GM12872 (cell line): ENCODE results near the gene GLT8D2.

Experiments used
- TF ChIP-seq, protein P1 (sequence below): IDR thresholded peaks from 3 replicates; pipeline ENCODE4 v1.5.1; 2011; ENCODE audit warnings: low read depth, mild to moderate bottlenecking, low read length, moderate library complexity; ENCODE audit not compliant: insufficient read depth

Gene GLT8D2

DNA sequence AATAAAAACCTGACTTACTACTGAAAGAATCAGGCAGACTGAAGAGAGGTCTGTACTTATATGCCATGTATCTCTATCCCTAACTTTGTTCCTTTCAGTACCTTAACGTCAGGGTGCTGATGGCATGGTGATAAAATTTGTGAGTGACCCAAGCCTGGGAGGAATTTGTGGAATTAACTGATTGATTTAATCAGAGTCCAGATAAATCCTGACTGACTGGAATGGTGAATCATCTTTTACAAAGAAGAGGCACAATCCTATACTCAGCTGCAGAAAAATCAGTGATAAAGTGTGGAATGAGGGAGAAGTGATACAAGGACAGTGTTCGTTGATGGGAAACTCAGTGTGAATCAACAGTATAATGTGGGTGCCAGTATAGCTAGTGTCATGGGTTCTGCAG lies 80.6 kb downstream of the GLT8D2 start:
- TF ChIP-seq, protein P1, sequence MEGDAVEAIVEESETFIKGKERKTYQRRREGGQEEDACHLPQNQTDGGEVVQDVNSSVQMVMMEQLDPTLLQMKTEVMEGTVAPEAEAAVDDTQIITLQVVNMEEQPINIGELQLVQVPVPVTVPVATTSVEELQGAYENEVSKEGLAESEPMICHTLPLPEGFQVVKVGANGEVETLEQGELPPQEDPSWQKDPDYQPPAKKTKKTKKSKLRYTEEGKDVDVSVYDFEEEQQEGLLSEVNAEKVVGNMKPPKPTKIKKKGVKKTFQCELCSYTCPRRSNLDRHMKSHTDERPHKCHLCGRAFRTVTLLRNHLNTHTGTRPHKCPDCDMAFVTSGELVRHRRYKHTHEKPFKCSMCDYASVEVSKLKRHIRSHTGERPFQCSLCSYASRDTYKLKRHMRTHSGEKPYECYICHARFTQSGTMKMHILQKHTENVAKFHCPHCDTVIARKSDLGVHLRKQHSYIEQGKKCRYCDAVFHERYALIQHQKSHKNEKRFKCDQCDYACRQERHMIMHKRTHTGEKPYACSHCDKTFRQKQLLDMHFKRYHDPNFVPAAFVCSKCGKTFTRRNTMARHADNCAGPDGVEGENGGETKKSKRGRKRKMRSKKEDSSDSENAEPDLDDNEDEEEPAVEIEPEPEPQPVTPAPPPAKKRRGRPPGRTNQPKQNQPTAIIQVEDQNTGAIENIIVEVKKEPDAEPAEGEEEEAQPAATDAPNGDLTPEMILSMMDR, result no peak

DNA sequence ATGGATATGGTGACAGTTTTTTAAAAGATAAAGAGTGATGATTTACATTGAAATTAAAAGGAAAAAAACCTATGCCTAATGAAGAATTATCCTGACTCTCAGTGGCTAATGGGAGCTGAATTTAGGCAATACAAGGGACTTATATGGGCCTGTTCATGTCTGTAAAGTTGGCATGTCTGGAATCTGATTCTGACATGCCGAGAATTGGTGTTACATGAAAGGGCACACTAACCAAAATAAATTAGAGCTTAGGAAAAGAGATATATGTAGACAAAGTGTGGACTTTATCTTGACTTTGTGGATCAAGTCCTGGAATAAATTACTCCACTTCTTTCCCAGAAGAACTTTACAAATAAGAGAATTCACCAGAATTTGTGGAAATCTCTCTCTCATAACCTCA lies 83.3 kb downstream of the GLT8D2 start:
- TF ChIP-seq, protein P1, result no peak

DNA sequence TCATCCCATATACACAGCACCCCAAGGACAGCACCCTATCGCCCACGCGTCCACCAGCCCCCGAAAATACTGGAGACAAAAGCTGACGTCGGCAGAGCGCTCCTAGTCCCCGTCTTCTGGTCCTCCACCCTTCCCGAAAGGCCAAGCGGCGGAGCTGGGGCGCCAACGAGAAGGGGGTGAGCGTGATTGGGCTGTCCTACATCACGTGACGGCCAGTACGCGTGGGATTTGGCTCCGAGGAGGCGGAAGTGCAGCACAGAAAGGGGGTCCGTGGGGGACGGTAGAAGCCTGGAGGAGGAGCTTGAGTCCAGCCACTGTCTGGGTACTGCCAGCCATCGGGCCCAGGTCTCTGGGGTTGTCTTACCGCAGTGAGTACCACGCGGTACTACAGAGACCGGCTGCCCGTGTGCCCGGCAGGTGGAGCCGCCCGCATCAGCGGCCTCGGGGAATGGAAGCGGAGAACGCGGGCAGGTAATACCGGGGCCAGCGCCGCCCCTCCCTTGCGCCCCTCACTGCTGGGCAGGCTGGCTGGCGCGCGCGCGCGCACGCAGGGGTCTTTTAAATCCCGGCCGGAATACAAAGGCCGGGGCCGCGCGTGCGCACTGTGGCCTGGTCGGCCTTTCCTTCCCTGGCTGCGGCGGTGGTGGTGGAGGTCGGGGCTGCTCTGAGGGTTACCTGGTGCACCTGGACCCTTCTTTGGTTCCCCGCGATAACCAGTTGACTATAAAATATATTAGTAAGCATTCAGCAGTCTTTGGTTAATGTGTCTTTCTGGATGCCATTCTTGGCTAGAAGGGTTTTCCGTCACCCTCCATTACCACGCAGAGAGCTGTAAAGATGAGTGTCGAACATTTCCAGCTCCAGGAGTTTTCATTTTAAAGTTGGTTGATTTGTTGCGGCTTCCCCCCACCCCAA lies 84.1 kb downstream of the GLT8D2 start, which contains the start of gene TDG:
TSS of gene TDG (plus strand) at position 283 of the 915 bp plus-strand sequence. CDS start at position 449, 166 bp downstream.
- TF ChIP-seq, protein P1, result no peak

DNA sequence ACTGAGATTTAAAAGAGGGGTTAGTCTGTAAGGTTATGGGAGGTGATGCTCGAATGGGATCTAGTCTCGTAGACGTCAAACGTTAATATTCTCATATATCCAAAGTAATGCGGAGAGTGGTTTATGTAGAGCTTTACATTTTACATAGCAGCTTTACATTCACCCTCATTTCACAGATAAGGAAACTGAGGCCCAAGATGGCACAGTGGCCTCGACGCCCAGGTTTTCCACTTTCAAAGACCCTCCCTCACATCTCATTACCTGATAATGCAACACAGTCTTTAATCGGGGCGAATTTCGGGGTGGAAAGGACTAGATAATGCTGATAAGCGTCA lies 84.8 kb downstream of the GLT8D2 start:
- TF ChIP-seq, protein P1, result no peak

DNA sequence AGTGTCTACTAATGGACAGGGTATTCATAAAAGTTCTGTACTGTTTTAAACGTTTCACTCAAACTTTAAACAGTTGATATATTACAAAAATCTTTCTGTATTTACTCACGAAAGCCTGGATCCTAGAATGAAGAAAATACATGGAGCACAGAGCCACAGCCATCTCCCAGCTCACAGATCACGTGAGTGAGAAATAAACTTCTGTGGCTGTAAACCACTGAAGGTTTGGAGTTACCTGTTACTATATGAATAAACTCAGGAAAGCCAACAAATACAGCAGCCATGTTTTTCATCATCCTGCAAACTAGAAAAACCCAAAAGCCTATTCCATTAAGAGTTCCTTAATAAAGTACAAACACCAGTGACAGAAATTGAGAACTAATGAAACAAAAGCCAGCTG lies 85.2 kb downstream of the GLT8D2 start:
- TF ChIP-seq, protein P1, result no peak

DNA sequence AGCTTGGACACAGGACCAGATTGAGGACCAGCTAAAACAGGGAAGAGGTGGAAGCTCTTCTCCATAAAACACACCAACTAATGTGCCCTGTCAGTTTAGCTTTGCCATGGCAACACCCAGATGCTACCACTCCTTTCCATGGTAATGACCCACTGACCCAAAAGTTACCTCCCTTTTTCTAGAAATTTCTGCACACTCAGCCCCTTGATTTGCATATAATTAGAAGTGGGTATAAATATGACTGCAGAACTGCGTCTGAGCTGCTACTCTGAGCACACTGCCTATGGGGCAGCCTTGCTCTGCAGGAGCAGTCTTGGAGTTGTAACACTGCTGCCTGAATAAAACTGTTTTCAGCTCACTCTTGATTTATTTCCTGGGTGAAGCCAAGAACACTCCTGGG lies 87.5 kb downstream of the GLT8D2 start:
- TF ChIP-seq, protein P1, result no peak

DNA sequence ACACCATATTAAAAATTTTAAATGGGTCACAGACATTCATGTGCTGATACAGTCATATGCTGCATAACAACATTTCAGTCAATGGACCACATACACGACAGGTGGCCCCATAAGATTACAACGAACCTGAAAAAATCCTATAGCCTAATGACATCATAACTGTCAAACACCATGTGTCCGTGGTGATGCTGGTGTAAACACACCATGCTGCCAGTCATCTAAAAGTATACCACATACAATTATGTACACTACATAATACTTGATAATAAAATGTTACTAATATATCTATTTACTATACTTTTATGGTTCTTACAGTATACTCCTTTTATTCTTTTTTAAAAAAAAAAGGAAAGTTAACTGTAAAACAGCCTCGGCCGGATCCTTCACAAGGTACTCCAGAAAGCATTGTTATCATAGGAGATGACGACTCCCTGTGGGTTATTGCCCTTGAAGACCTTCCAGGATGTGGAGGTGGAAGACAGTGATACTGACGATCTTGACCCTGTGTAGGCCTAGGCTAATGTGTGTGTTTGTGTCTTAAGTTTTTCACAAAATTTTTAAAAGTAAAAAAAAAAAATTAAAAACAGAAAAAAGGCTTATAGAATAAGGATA lies 89.3 kb downstream of the GLT8D2 start:
- TF ChIP-seq, protein P1, result no peak
